HG03469 (cell line): ENCODE data around the gene ANLN.
"Not testable (repeated sequence)": the region's sequence is repeated elsewhere in the genome, so short reads cannot be mapped to it uniquely, and the experiment has no call there.

Experiments
- ATAC-seq: cut with Tn5 transposase; IDR thresholded peaks from one replicate; pipeline ENCODE4 v1.9.1; 2021; ENCODE audit warnings: mild to moderate bottlenecking, moderate library complexity, moderate number of reproducible peaks; ENCODE audit not compliant: unreplicated experiment

ANLN gene

GRCh38 chr7:36464271-36464670 lies 74.6 kb downstream of the ANLN start:
- ATAC-seq: no peak

DNA sequence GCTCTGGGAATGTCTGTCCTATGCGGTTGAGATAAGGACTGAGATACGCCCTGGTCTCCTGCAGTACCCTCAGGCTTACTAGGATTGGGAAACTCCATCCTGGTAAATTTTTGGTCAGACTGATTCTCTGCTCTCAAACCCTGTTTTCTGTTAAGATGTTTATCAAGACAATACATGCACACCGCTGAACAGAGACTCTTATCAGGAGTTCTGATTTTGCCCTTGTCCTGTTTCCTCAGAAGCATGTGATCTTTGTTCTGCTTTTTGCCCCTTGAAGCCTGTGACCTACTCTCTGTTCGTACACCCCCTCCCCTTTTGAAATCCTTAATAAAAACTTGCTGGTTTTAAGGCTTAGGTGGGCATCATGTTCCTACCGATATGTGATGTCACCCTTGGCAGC lies 76.3 kb downstream of the ANLN start:
- not testable (repeated sequence) for ATAC-seq

- no peak for ATAC-seq
These were observed 78.9 kb downstream of the ANLN start for GRCh38 chr7:36468370-36469101.

DNA sequence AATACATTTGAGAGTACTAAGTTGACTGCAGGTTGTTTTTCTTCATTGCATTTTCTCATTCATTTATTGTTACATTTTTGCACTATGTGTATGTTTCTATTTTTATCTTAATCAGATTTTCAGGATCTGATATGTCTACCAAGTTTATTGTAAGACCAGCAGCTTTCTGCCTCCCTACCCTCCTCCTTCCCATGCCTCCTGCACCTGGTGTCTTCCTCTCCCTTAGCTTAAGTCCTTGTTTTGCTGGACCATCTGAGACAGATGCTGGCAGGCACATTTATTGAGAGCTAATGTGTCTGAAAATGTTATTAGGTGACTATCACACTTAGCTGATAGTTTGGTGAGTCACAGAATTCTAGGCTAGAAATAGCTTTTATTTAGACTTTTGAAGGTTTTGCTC lies 79.6 kb downstream of the ANLN start:
- no peak for ATAC-seq

DNA sequence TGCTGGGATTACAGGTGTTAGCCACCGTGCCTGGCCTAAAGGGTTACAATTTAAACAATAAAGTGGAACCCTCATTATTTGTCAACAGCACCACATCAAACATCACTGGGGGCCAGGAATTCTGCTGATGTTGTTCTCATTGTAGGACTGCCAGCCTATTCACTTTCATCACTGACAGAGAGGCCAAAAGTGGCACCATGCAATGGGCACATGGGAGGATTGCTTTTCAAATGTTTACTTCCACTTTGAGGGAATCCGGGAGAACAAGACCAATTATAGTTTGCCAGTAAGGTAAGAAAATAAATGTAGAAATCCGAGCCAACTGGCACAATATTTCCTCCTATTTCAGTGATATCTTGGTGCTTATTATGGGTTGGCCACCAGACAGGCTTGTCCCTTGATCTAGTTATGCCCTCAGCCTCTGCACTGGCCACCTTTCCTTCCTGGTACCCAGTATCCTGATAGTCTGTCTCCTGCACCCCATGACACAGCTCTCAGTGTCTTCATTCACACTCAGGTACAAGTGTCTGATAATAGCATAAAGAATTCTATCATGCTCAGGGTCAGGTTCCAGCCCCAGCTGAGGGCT lies 82.6 kb downstream of the ANLN start:
- no peak for ATAC-seq

DNA sequence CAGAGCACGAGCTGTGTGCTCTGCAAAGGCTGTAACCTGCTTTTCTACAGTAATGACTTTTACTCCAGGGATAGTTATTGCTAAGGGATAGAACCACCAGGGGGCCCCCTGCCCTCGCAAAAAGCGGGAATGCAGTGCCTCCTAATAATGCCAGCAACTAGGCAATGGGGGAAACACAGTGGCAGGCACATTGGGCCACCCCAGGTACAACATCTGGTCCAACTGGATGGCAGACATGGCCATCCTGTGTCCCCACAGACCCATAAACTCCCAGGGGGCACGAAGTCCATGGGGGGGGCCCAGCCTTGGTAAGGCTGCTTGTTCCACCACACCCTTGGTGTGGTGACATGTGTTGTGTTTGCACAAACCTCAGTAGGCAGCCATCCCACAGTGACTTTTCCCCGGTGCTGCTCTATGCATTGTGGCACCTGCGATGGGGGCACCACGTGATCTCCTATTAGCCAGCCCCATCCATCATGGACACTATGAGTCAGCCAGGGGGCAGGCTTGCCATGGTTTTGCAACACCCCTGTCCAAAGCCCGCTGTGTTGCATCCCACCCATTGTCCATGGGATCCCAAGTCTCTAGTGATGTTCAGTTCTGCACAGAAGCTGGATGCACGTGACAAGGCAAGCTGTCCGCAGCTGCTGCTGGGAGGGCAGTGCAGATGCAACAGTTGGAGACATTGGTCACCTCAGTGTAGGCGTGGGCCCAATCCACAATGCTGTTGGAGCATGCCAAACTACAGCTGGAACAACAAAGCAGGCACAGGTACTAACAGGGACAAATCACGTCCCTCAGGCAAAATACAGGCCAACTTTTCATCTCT lies 84.0 kb downstream of the ANLN start:
- no peak for ATAC-seq

- no peak for ATAC-seq
These were observed 84.8 kb downstream of the ANLN start for GRCh38 chr7:36474283-36475010.

DNA sequence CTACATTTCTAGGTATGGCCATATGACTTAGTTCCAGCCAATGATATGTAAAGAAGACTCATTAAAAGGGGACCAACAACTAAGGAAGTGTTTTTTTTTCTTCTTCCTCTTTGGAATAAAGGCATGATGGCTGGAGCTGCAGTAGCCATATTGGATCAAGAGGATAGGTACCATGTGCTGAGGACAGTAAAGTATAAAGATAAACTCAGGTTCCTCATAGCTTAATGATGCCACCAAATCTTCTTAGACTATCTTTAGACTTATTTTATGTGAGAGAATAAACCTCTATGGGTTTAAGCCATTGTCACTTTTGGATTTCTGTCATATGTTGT lies 85.3 kb downstream of the ANLN start:
- no peak for ATAC-seq

DNA sequence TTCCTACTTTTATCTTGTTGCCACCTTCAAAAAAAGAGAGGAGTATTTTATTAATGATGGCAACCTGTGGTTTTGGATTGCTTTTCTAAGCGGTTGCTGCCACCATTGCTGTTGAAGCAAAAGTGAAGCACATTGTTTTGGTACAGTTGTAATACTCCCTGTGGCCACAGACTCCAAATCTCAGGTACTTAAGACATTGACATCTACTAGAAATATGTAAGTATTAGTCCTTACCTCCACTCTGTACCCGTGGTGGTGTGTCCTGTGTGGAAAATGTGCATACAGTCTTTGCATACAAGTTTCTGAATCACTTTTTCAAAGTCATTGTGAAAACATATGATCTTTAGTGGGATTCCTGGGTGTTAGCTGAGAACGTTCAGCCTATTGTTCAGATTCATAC lies 85.7 kb downstream of the ANLN start:
- no peak for ATAC-seq

DNA sequence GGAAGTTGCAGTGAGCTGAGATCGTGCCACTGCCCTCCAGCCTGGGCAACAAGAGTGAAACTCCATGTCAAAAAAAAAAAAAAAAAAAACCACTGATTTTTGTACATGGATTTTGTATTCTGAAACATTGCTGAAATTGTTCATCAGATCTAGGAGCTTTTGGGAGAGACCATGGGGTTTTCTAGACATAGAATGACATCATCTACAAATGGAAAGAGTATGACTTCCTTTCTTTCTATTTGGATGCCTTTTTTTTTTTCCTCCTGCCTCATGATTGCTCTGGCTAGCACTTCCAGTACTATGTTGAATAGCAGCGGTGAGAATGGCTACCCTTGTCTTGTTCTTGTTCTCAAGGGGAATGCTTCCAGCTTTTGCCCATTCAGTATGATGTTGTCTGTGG lies 89.1 kb downstream of the ANLN start:
- no peak for ATAC-seq

GRCh38 chr7:36483853-36484252 lies 94.2 kb downstream of the ANLN start:
- not testable (repeated sequence) for ATAC-seq

DNA sequence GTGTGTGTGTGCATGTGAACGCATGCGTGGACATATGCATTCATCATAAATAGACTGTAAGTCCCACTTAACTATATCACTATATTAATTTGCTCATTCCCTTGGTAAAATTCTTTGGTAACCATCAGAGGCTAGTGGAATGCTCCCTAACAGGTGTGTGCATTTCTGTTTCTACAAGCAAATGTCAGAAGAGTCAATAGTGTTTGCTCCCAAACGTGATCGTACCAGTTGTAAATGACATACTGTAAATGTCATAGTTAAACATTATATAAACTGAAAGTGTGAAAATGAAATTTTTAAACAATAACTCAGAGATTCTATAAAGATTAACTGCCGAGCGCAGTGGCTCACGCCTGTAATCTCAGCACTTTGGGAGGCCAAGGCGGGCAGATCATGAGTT lies 94.6 kb downstream of the ANLN start:
- no peak for ATAC-seq

GRCh38 chr7:36486336-36486735 lies 96.7 kb downstream of the ANLN start:
- ATAC-seq: no peak

- ATAC-seq: no peak
These were observed 98.2 kb downstream of the ANLN start for GRCh38 chr7:36487756-36488336.

- not testable (repeated sequence) for ATAC-seq
These were observed 99.0 kb downstream of the ANLN start for GRCh38 chr7:36488672-36489071.

- no peak for ATAC-seq
These were observed 100.8 kb downstream of the ANLN start for GRCh38 chr7:36490419-36490830.

- no peak for ATAC-seq
These were observed 101.7 kb downstream of the ANLN start for GRCh38 chr7:36491317-36491716.

DNA sequence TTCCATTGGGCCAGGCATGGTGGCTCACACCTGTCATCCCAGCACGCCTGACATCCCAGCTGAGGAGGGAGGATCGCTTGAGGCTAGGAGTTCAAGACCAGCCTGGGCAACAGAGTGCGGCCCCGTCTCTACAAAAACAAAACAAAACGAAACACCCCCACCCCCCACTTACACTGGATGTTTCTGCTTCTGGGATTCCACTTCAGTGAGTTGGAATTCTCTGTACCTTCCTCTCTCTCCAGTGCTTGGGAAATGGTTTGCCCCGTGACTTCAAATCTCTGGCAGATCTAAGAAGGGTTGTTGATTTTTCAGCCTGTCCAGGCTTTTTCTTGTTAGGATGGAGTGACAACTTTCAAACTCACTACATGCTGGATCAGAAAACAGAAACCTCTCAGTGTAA lies 106.9 kb downstream of the ANLN start:
- no peak for ATAC-seq

GRCh38 chr7:36497176-36497575 lies 107.5 kb downstream of the ANLN start:
- ATAC-seq: not testable (repeated sequence)

GRCh38 chr7:36497775-36498174 lies 108.1 kb downstream of the ANLN start:
- ATAC-seq: no peak
